Globus pallidus (tissue), 1 donor: ENCODE data around the gene NXT1.

Experiments used
- DNase-seq: peaks from one replicate; pipeline ENCODE4 v3.0.0-alpha.2; 2015; ENCODE audit warnings: low spot score

The NXT1 gene

GRCh38 chr20:23391707-23392310 lies 41.2 kb downstream of the NXT1 start:
- DNase-seq: no peak

GRCh38 chr20:23393996-23394775 lies 43.6 kb downstream of the NXT1 start:
- no peak for DNase-seq

GRCh38 chr20:23396950-23397627 lies 46.5 kb downstream of the NXT1 start:
- DNase-seq: no peak

GRCh38 chr20:23397961-23398360 lies 47.4 kb downstream of the NXT1 start:
- no peak for DNase-seq

GRCh38 chr20:23399568-23400241 lies 49.1 kb downstream of the NXT1 start:
- no peak for DNase-seq

- DNase-seq: no peak
Observed at GRCh38 chr20:23401051-23401450, 50.5 kb downstream of the NXT1 start.

GRCh38 chr20:23403751-23404150 lies 53.2 kb downstream of the NXT1 start:
- DNase-seq: no peak

- DNase-seq: no peak
Observed at GRCh38 chr20:23404196-23404595, 53.6 kb downstream of the NXT1 start.
